ENCODE measurements around the gene MPP3.

DNA sequence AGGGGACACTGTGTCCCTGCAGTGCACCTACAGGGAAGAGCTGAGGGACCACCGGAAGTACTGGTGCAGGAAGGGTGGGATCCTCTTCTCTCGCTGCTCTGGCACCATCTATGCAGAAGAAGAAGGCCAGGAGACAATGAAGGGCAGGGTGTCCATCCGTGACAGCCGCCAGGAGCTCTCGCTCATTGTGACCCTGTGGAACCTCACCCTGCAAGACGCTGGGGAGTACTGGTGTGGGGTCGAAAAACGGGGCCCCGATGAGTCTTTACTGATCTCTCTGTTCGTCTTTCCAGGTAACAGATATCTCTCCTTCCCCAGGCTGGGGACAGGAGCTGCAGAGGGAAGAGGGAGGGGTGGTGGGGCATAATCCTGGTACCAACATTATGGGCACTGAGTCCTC is 15.7 kb upstream of the MPP3 start:
- TF ChIP-seq, protein P1, sequence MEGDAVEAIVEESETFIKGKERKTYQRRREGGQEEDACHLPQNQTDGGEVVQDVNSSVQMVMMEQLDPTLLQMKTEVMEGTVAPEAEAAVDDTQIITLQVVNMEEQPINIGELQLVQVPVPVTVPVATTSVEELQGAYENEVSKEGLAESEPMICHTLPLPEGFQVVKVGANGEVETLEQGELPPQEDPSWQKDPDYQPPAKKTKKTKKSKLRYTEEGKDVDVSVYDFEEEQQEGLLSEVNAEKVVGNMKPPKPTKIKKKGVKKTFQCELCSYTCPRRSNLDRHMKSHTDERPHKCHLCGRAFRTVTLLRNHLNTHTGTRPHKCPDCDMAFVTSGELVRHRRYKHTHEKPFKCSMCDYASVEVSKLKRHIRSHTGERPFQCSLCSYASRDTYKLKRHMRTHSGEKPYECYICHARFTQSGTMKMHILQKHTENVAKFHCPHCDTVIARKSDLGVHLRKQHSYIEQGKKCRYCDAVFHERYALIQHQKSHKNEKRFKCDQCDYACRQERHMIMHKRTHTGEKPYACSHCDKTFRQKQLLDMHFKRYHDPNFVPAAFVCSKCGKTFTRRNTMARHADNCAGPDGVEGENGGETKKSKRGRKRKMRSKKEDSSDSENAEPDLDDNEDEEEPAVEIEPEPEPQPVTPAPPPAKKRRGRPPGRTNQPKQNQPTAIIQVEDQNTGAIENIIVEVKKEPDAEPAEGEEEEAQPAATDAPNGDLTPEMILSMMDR (IDR thresholded peaks at IDR 0.05; ENCODE audit: low read depth, low read length, poor library complexity, severe bottlenecking): no peak
- no peak for TF ChIP-seq EZH2phosphoT487 (IDR thresholded peaks at IDR 0.05; ENCODE audit: borderline replicate concordance, low read length)

Measured in DOHH2 (cell line).